Esophagus squamous epithelium (tissue), 4 donors: Measurements from ENCODE around the gene ACSF3.

Experiments
- POLR2A ChIP-seq, 4 donors: fragments of 450-650 bp; IDR thresholded peaks; one replicate each; pipeline ENCODE4 v1.6.1; 2017; ENCODE audit warnings: antibody characterized with exemption in 4 of 4, mild to moderate bottlenecking in 4 of 4, moderate library complexity in 3 of 4
- TF ChIP-seq, protein P1 (sequence below), 6 experiments: fragments of 450-650 bp in 4 of 6; fragments of 200-600 bp in 2 of 6; sonication (generic) in 2 of 6; IDR thresholded peaks; one replicate each; pipeline ENCODE4 v1.5.1; 2016 to 2019; ENCODE audit warnings: antibody characterized with exemption in 6 of 6, mild to moderate bottlenecking in 4 of 6, moderate library complexity in 4 of 6

DNA sequence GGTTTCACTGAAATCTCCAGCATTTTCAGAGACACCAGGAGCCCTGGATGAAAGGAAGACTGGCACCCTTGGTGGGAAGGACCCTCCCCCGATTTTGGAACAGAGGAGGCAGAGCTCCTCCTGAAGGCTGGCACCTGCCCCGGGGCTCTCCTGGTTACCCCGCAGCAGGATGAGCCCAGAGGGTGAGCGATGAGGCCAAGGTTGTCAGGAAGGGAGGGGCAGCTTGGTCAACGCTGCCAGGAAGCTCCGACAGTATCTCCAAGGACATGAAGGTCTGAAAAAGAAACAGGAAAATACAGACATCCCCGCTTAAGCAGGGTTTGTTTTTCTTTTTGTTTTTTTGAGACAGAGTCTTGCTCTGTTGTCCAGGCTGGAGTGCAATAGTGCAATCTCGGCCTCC lies 15.5 kb upstream of the ACSF3 start:
- TF ChIP-seq, protein P1, sequence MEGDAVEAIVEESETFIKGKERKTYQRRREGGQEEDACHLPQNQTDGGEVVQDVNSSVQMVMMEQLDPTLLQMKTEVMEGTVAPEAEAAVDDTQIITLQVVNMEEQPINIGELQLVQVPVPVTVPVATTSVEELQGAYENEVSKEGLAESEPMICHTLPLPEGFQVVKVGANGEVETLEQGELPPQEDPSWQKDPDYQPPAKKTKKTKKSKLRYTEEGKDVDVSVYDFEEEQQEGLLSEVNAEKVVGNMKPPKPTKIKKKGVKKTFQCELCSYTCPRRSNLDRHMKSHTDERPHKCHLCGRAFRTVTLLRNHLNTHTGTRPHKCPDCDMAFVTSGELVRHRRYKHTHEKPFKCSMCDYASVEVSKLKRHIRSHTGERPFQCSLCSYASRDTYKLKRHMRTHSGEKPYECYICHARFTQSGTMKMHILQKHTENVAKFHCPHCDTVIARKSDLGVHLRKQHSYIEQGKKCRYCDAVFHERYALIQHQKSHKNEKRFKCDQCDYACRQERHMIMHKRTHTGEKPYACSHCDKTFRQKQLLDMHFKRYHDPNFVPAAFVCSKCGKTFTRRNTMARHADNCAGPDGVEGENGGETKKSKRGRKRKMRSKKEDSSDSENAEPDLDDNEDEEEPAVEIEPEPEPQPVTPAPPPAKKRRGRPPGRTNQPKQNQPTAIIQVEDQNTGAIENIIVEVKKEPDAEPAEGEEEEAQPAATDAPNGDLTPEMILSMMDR (IDR thresholded peaks at IDR 0.05) = no peak
- TF ChIP-seq POLR2A (IDR thresholded peaks at IDR 0.05) = no peak
